ENCODE measurements around the gene NKPD1. TPM values are rescaled to one million over a fixed set of nuclear protein-coding genes. Genes with fewer than 3 reads are reported as not detected.
A peak's percentile ranks its signal among the peaks of the same experiment; 100 is the strongest.

Gene NKPD1
- total and polyA plus RNA-seq, 2 experiments from 2014 or later: 2.9 to 3.3 TPM

DNA sequence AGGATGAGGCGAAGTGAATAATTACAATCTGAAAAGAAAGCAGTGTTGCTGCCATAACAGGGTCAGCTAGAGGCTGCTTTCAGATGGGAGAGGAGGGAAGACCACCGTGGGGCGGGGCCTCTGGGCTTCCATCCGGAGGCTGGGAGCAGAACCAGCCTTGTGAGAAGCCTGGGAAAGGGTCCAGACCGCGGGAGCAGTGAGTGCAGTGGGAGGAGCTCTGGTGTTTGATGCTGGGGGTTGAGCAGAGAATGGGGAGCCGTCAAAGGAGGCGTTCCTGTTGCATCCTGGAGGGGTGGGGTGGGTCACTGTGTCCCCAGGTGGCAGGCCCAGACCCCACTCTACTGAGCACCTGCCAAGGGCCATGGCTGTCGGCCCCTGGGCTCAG, 18.1 kb downstream of the NKPD1 start:
- Histone ChIP-seq H3K27me3 (no peaks in the 10 kb centered on the region), H3K4me1 (ENCODE audit: low read depth) (no peaks in the 10 kb centered on the region), H3K36me3 (peaks cover 7% of the 10 kb centered on the region), H3K4me3 (no peak overlapping the region), H3K9me3 (ENCODE audit: low read depth) (no peaks in the 10 kb centered on the region), H3K27ac (no peak overlapping the region)
- TF ChIP-seq, protein P1, sequence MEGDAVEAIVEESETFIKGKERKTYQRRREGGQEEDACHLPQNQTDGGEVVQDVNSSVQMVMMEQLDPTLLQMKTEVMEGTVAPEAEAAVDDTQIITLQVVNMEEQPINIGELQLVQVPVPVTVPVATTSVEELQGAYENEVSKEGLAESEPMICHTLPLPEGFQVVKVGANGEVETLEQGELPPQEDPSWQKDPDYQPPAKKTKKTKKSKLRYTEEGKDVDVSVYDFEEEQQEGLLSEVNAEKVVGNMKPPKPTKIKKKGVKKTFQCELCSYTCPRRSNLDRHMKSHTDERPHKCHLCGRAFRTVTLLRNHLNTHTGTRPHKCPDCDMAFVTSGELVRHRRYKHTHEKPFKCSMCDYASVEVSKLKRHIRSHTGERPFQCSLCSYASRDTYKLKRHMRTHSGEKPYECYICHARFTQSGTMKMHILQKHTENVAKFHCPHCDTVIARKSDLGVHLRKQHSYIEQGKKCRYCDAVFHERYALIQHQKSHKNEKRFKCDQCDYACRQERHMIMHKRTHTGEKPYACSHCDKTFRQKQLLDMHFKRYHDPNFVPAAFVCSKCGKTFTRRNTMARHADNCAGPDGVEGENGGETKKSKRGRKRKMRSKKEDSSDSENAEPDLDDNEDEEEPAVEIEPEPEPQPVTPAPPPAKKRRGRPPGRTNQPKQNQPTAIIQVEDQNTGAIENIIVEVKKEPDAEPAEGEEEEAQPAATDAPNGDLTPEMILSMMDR (IDR thresholded peaks at IDR 0.05; ENCODE audit: low read depth, low read length): no peak
- DNase-seq (ENCODE audit: low read depth in 1 of 2, low spot score in 1 of 2): peak in 1 of 2 donors; percentile 20

DNA sequence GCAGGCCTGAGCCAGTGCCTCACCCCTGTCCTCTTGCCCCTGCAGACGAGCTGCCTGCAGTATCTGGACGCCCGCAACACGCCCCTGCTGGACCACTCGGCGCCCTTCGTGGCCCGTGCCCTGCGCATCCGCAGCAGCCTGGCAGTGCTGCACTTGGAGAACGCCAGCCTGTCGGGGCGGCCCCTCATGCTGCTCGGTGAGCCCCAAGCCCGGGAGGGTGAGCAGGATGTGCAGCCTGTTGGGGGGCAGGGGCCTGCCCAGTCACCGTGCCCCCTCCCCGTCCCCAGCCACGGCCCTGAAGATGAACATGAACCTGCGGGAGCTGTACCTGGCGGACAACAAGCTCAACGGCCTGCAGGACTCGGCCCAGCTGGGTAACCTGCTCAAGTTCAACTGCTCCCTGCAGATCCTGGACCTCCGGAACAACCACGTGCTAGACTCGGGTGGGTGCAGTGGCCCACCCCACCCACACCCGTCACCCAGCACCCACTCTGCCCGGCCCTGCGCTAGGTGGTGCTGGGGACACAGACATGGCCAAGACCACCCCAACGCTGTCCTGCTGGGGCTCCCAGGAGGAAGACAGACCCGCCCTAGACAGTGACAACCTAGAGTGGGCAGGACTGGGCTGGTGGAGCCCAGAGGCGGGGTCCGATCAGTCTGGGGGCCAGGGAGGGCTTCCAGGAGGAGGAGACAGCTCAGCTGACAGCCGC, 18.6 kb downstream of the NKPD1 start:
- Histone ChIP-seq H3K27me3 (no peaks in the 10 kb centered on the region), H3K9me3 (ENCODE audit: low read depth) (no peaks in the 10 kb centered on the region), H3K36me3 (peaks cover 7% of the 10 kb centered on the region), H3K4me1 (ENCODE audit: low read depth) (no peaks in the 10 kb centered on the region), H3K27ac (no peak overlapping the region), H3K4me3 (no peak overlapping the region)
- TF ChIP-seq, protein P1 (IDR thresholded peaks at IDR 0.05; ENCODE audit: low read depth, low read length): no peak
- DNase-seq (ENCODE audit: low read depth in 1 of 2, low spot score in 1 of 2): no peak

DNA sequence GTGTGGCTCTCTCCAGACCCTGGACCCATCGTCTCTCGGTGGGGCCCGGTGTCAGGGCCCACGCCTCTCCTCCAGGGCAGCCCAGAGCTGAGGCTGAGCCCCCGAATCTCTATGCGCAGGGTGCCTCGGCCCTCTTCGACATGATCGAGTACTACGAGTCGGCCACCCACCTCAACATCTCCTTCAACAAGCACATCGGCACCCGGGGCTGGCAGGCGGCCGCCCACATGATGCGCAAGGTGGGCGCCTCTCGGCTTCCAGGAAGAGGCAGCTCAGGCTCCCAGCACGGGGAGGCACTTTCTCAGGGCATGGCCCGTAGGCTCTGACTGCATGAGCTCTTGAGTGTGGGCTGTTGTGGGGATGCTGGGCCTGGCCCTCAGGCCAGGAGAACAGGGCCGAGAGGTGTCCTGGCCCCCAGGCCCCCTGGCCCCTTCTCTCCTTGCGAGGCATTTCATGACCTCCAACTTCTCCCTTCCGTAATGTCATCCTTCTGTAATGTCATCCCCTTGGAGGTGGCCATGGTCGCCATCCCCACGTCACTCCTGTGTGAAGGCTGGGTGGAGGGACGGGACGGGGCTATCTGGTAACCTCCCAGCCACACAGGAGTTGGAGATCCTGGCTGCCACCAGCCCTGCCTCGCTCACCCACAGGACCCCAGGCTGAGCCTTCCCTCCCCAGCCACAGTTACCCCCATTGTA, 19.4 kb downstream of the NKPD1 start:
- Histone ChIP-seq H3K9me3 (ENCODE audit: low read depth) (no peaks in the 10 kb centered on the region), H3K36me3 (peaks cover 7% of the 10 kb centered on the region), H3K4me1 (ENCODE audit: low read depth) (peaks cover 4% of the 10 kb centered on the region), H3K27ac (no peak overlapping the region), H3K27me3 (no peaks in the 10 kb centered on the region), H3K4me3 (no peak overlapping the region)
- TF ChIP-seq, protein P1 (IDR thresholded peaks at IDR 0.05; ENCODE audit: low read depth, low read length): no peak
- DNase-seq (ENCODE audit: low read depth in 1 of 2, low spot score in 1 of 2): no peak

DNA sequence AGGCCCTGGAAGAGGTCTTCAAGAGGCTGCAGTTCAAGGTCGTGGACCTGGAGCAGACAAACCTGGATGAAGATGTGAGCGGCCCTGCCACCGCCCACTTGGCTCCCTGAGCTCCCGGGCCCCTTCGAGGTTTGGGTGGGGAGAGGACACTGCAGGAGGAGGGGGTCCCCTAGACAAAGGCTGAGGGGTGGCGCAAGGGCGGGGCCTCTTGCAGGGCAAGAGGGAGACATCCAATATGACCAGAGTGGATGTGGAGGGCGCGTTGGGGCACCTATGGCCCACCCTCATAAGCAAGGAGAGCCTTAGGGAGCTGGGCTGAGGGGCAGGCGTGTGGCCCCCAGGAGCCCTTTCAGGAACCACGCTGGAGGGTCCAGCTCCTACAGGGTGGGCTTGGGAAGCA, 20.2 kb downstream of the NKPD1 start:
- no peak for DNase-seq (ENCODE audit: low read depth in 1 of 2, low spot score in 1 of 2)
- peaks cover 8% of the 10 kb centered on the region for H3K4me1 ChIP-seq (ENCODE audit: low read depth)
- no peak overlapping the region for H3K4me3 ChIP-seq
- no peaks in the 10 kb centered on the region for H3K9me3 ChIP-seq (ENCODE audit: low read depth)
- H3K27me3 ChIP-seq: no peaks in the 10 kb centered on the region
- TF ChIP-seq, protein P1 (IDR thresholded peaks at IDR 0.05; ENCODE audit: low read depth, low read length): no peak
- no peak overlapping the region for H3K27ac ChIP-seq
- peaks cover 7% of the 10 kb centered on the region for H3K36me3 ChIP-seq

DNA sequence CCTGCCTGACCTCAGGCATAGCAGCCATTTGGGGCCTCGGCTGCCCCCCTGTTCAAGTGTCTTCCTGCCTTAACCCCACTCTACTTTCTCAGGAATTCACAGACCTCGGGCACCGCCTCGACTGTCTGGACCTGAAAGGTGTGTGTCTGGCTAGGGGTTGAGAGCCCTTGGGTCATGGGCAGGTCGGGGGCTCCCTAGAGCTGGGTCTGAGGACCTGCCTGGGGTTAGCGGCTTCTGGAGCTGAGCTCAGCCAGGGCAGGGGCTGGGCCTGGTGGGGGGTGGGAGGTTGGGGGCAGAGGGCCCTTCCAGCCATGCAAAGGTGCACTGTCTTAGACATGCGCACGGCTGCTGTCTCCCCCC, 20.7 kb downstream of the NKPD1 start:
- no peak overlapping the region for H3K27ac ChIP-seq
- H3K27me3 ChIP-seq: no peaks in the 10 kb centered on the region
- H3K4me3 ChIP-seq: no peak overlapping the region
- peaks cover 8% of the 10 kb centered on the region for H3K4me1 ChIP-seq (ENCODE audit: low read depth)
- H3K36me3 ChIP-seq: peaks cover 7% of the 10 kb centered on the region
- no peak for DNase-seq (ENCODE audit: low read depth in 1 of 2, low spot score in 1 of 2)
- no peaks in the 10 kb centered on the region for H3K9me3 ChIP-seq (ENCODE audit: low read depth)
- TF ChIP-seq, protein P1 (IDR thresholded peaks at IDR 0.05; ENCODE audit: low read depth, low read length): no peak
